Large intestine (tissue), 3 donors: ENCODE measurements around the gene TBC1D22A. TPM values are rescaled to one million over a fixed set of nuclear protein-coding genes. Genes with fewer than 3 reads are reported as not detected.

Experiments used
- DNase-seq, 2 donors: peaks; one replicate each; pipeline versions ENCODE4 v3.0.0 to v3.0.0-alpha.2; 2013
- H3K27ac ChIP-seq: one replicate; pipeline ENCODE4 v1.5.1; 2013; ENCODE audit warnings: low read length
- H3K27me3 ChIP-seq: 2 replicates; pipeline ENCODE4 v1.6.1; 2013; ENCODE audit warnings: low read length; ENCODE audit not compliant: control insufficient read depth, insufficient read depth
- H3K36me3 ChIP-seq: 2 replicates; pipeline ENCODE4 v1.6.1; 2013; ENCODE audit warnings: low read length; ENCODE audit not compliant: control insufficient read depth, insufficient read depth
- H3K4me1 ChIP-seq: one replicate; pipeline ENCODE4 v1.6.1; 2013; ENCODE audit warnings: low read length; ENCODE audit not compliant: control insufficient read depth, insufficient read depth
- H3K4me3 ChIP-seq: one replicate; pipeline ENCODE4 v1.5.1; 2013; ENCODE audit warnings: low read length
- H3K9me3 ChIP-seq: one replicate; pipeline ENCODE4 v1.6.1; 2013; ENCODE audit warnings: mild to moderate bottlenecking, low read depth, low read length, moderate library complexity; ENCODE audit not compliant: control insufficient read depth
- WGBS: methylation state at CpG from one replicate; pipeline ENCODE4 v1.1.5; 2013; ENCODE audit warnings: low lambda C conversion rate; ENCODE audit not compliant: insufficient coverage; 5-methylcytosine and 5-hydroxymethylcytosine counted together
- polyA plus RNA-seq: library from polyadenylated mRNA; unstranded; fragments of 120-200 nt; gene quantifications from one replicate; pipeline ENCODE4 v1.2.1, GENCODE V29; 2013

TBC1D22A gene
- polyA plus RNA-seq, 1 donor, result 21.5 TPM

GRCh38 chr22:47207387-47207786 lies 444.9 kb downstream of the TBC1D22A start:
- Histone ChIP-seq H3K27me3 (no peaks in the 10 kb centered on the region), H3K36me3 (no peaks in the 10 kb centered on the region), H3K4me3 (no peak overlapping the region), H3K9me3 (no peaks in the 10 kb centered on the region), H3K4me1 (no peaks in the 10 kb centered on the region), H3K27ac (no peak overlapping the region)
- no CpG with 5 or more reads among the region's 6 CpGs for WGBS
- no peak for DNase-seq

GRCh38 chr22:47207846-47208554 lies 445.6 kb downstream of the TBC1D22A start:
- H3K9me3 ChIP-seq, result no peaks in the 10 kb centered on the region
- no peaks in the 10 kb centered on the region for H3K27me3 ChIP-seq
- H3K27ac ChIP-seq, result no peak overlapping the region
- H3K4me1 ChIP-seq, result no peaks in the 10 kb centered on the region
- DNase-seq, result no peak
- no peaks in the 10 kb centered on the region for H3K36me3 ChIP-seq
- no CpG with 5 or more reads among the region's 12 CpGs for WGBS
- no peak overlapping the region for H3K4me3 ChIP-seq

- no CpG with 5 or more reads among the region's 14 CpGs for WGBS
Measured at GRCh38 chr22:47208630-47209029, 446.2 kb downstream of the TBC1D22A start.

GRCh38 chr22:47209040-47209514 lies 446.6 kb downstream of the TBC1D22A start:
- WGBS, result no CpG with 5 or more reads among the region's 12 CpGs
- DNase-seq, result no peak
- no peak overlapping the region for H3K27ac ChIP-seq
- no peaks in the 10 kb centered on the region for H3K4me1 ChIP-seq
- H3K36me3 ChIP-seq, result no peaks in the 10 kb centered on the region
- no peaks in the 10 kb centered on the region for H3K9me3 ChIP-seq
- no peaks in the 10 kb centered on the region for H3K27me3 ChIP-seq
- no peak overlapping the region for H3K4me3 ChIP-seq

More at GRCh38 chr22:47208630-47209029, 446.2 kb downstream of the TBC1D22A start:
- Histone ChIP-seq H3K4me3 (no peak overlapping the region), H3K4me1 (no peaks in the 10 kb centered on the region), H3K9me3 (no peaks in the 10 kb centered on the region), H3K27me3 (no peaks in the 10 kb centered on the region), H3K36me3 (no peaks in the 10 kb centered on the region), H3K27ac (no peak overlapping the region)
- DNase-seq, result no peak

GRCh38 chr22:47209547-47210023 lies 447.1 kb downstream of the TBC1D22A start:
- Histone ChIP-seq H3K27me3 (no peaks in the 10 kb centered on the region), H3K9me3 (no peaks in the 10 kb centered on the region), H3K4me3 (no peak overlapping the region), H3K4me1 (no peaks in the 10 kb centered on the region), H3K36me3 (no peaks in the 10 kb centered on the region), H3K27ac (no peak overlapping the region)
- no peak for DNase-seq
- no CpG with 5 or more reads among the region's 13 CpGs for WGBS

GRCh38 chr22:47210112-47210657 lies 447.7 kb downstream of the TBC1D22A start:
- no peak overlapping the region for H3K27ac ChIP-seq
- 100% methylated on average over 1 of the region's 19 CpGs for WGBS
- no peak for DNase-seq
- no peaks in the 10 kb centered on the region for H3K27me3 ChIP-seq
- H3K4me3 ChIP-seq, result no peak overlapping the region
- H3K9me3 ChIP-seq, result no peaks in the 10 kb centered on the region
- no peaks in the 10 kb centered on the region for H3K36me3 ChIP-seq
- no peaks in the 10 kb centered on the region for H3K4me1 ChIP-seq

- WGBS, result 89% methylated on average over 3 of the region's 9 CpGs
- no peak for DNase-seq
- H3K9me3 ChIP-seq, result no peaks in the 10 kb centered on the region
- no peak overlapping the region for H3K27ac ChIP-seq
- no peaks in the 10 kb centered on the region for H3K36me3 ChIP-seq
- no peak overlapping the region for H3K4me3 ChIP-seq
- no peaks in the 10 kb centered on the region for H3K27me3 ChIP-seq
- no peaks in the 10 kb centered on the region for H3K4me1 ChIP-seq
Measured at GRCh38 chr22:47210686-47211085, 448.2 kb downstream of the TBC1D22A start.

GRCh38 chr22:47213571-47214230 lies 451.3 kb downstream of the TBC1D22A start:
- no CpG with 5 or more reads among the region's 16 CpGs for WGBS
- no peak for DNase-seq
- H3K27ac ChIP-seq, result no peak overlapping the region

GRCh38 chr22:47215851-47216250 lies 453.4 kb downstream of the TBC1D22A start:
- Histone ChIP-seq H3K27ac (no peak overlapping the region), H3K4me3 (no peak overlapping the region), H3K4me1 (no peaks in the 10 kb centered on the region), H3K36me3 (no peaks in the 10 kb centered on the region), H3K9me3 (no peaks in the 10 kb centered on the region), H3K27me3 (no peaks in the 10 kb centered on the region)
- no peak for DNase-seq
- WGBS, result 60% methylated on average over 1 of the region's 5 CpGs

More at GRCh38 chr22:47213571-47214230, 451.3 kb downstream of the TBC1D22A start:
- Histone ChIP-seq H3K4me1 (no peaks in the 10 kb centered on the region), H3K36me3 (no peaks in the 10 kb centered on the region), H3K4me3 (no peak overlapping the region), H3K27me3 (no peaks in the 10 kb centered on the region), H3K9me3 (no peaks in the 10 kb centered on the region)

- DNase-seq, result no peak
Measured at GRCh38 chr22:47218671-47219070, 456.2 kb downstream of the TBC1D22A start.

More at GRCh38 chr22:47218671-47219070, 456.2 kb downstream of the TBC1D22A start:
- H3K9me3 ChIP-seq, result no peaks in the 10 kb centered on the region
- H3K4me3 ChIP-seq, result no peak overlapping the region
- no peaks in the 10 kb centered on the region for H3K36me3 ChIP-seq
- H3K27ac ChIP-seq, result no peak overlapping the region
- no peaks in the 10 kb centered on the region for H3K4me1 ChIP-seq
- WGBS, result no CpG with 5 or more reads among the region's 15 CpGs
- no peaks in the 10 kb centered on the region for H3K27me3 ChIP-seq
